HepG2 (cell line): ENCODE data around the gene BABAM2.

Experiments used
- ZNF580 ChIP-seq: IDR thresholded peaks from 2 replicates; pipeline ENCODE4 v1.6.1; 2016; ENCODE audit warnings: low read depth, borderline replicate concordance
- TF ChIP-seq, protein P1 (sequence below): sonication (generic); formaldehyde crosslinking; IDR thresholded peaks from 2 replicates; pipeline ENCODE4 v1.5.0; 2020; ENCODE audit warnings: mild to moderate bottlenecking, missing genetic modification reagents, moderate library complexity

DNA sequence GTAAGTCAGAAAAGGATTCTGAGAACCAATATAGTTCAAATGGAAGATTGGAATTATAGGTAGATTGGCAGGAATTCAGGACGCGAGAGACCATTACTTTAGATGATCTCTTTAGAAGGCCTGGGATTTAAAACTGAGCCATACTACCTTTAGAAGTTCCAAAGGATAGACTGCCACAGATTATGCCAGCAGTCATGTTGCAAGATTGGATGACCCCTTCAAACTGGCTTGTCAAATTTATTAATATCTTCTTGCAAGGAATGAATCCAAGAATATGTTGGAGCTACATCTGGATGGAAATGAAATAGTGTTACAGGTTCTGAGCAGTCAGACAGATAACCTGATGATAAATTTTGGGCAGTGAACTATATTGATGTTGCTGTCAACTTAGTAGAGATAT lies 22.0 kb downstream of the BABAM2 start:
- TF ChIP-seq, protein P1, sequence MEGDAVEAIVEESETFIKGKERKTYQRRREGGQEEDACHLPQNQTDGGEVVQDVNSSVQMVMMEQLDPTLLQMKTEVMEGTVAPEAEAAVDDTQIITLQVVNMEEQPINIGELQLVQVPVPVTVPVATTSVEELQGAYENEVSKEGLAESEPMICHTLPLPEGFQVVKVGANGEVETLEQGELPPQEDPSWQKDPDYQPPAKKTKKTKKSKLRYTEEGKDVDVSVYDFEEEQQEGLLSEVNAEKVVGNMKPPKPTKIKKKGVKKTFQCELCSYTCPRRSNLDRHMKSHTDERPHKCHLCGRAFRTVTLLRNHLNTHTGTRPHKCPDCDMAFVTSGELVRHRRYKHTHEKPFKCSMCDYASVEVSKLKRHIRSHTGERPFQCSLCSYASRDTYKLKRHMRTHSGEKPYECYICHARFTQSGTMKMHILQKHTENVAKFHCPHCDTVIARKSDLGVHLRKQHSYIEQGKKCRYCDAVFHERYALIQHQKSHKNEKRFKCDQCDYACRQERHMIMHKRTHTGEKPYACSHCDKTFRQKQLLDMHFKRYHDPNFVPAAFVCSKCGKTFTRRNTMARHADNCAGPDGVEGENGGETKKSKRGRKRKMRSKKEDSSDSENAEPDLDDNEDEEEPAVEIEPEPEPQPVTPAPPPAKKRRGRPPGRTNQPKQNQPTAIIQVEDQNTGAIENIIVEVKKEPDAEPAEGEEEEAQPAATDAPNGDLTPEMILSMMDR (CRISPR knock-in tag) = no peak
- no peak for TF ChIP-seq ZNF580 (CRISPR knock-in tag)
